Common myeloid progenitor, CD34-positive (primary cell): Measurements from ENCODE around the gene TAL1.

Experiments used
- CTCF ChIA-PET: fragments of 350-600 bp; sonication (Branson Sonifier 250); formaldehyde crosslinking; loops from one replicate; lab custom pipeline; 2021; ENCODE audit warnings: antibody characterized with exemption; lab: Charles Lee
- POLR2A ChIA-PET: fragments of 350-600 bp; sonication (Branson Sonifier 250); formaldehyde crosslinking; loops from one replicate; lab custom pipeline; 2021; ENCODE audit warnings: antibody characterized with exemption; lab: Charles Lee
- DNase-seq, 3 donors: peaks; one replicate each; pipeline versions ENCODE4 v3.0.0 to v3.0.0-alpha.2; 2013
- H3K27ac ChIP-seq, 2 experiments: 1 replicate in 1 of 2; 2 replicates in 1 of 2; pipeline ENCODE4 v1.7.0; 2013; ENCODE audit warnings: inconsistent platforms in 2 of 2, low read length in 2 of 2, mild to moderate bottlenecking in 2 of 2, low read depth in 1 of 2, moderate library complexity in 1 of 2; ENCODE audit not compliant: severe bottlenecking in 2 of 2, insufficient read depth in 1 of 2, poor library complexity in 1 of 2
- H3K27me3 ChIP-seq, 5 experiments: replicated peaks in 2 of 5; 1 replicate in 3 of 5; 2 replicates in 2 of 5; pipeline versions ENCODE4 v1.6.1 to v1.7.0; 2013; ENCODE audit warnings: low read length in 4 of 5, mild to moderate bottlenecking in 2 of 5, moderate library complexity in 2 of 5, inconsistent platforms in 1 of 5; ENCODE audit not compliant: insufficient read depth in 5 of 5, control insufficient read depth in 4 of 5
- H3K36me3 ChIP-seq, 4 experiments: 1 replicate in 2 of 4; 2 replicates in 2 of 4; pipeline versions ENCODE4 v1.6.1 to v1.7.0; 2013; ENCODE audit warnings: low read length in 3 of 4, control low read depth in 1 of 4, mild to moderate bottlenecking in 1 of 4; ENCODE audit not compliant: control insufficient read depth in 4 of 4, insufficient read depth in 4 of 4
- H3K4me1 ChIP-seq, 4 experiments: 1 replicate in 3 of 4; 2 replicates in 1 of 4; pipeline versions ENCODE4 v1.6.1 to v1.7.1; 2013; ENCODE audit warnings: low read length in 3 of 4, mild to moderate bottlenecking in 3 of 4, control low read depth in 1 of 4, inconsistent platforms in 1 of 4, moderate library complexity in 1 of 4; ENCODE audit not compliant: control insufficient read depth in 4 of 4, insufficient read depth in 4 of 4; ENCODE audit errors: control extremely low read depth in 1 of 4
- H3K4me3 ChIP-seq, 7 experiments: 1 replicate in 4 of 7; 2 replicates in 3 of 7; pipeline versions ENCODE4 v1.5.1 to v1.7.0; 2013; ENCODE audit warnings: mild to moderate bottlenecking in 7 of 7, low read length in 6 of 7, moderate library complexity in 6 of 7, inconsistent platforms in 2 of 7, low read depth in 2 of 7, control low read depth in 1 of 7; ENCODE audit not compliant: insufficient read depth in 4 of 7, control insufficient read depth in 1 of 7; ENCODE audit errors: extremely low read depth in 1 of 7
- H3K9me3 ChIP-seq, 5 experiments: 1 replicate in 4 of 5; 2 replicates in 1 of 5; pipeline versions ENCODE4 v1.6.1 to v1.7.1; 2013; ENCODE audit warnings: low read length in 4 of 5, mild to moderate bottlenecking in 2 of 5, inconsistent platforms in 1 of 5, low read depth in 1 of 5, moderate library complexity in 1 of 5; ENCODE audit not compliant: control insufficient read depth in 4 of 5, insufficient read depth in 2 of 5; ENCODE audit errors: control extremely low read depth in 1 of 5
- WGBS: methylation state at CpG from one replicate; pipeline ENCODE4 v1.1.5; 2013; ENCODE audit not compliant: insufficient coverage; 5-methylcytosine and 5-hydroxymethylcytosine counted together

The TAL1 gene

DNA sequence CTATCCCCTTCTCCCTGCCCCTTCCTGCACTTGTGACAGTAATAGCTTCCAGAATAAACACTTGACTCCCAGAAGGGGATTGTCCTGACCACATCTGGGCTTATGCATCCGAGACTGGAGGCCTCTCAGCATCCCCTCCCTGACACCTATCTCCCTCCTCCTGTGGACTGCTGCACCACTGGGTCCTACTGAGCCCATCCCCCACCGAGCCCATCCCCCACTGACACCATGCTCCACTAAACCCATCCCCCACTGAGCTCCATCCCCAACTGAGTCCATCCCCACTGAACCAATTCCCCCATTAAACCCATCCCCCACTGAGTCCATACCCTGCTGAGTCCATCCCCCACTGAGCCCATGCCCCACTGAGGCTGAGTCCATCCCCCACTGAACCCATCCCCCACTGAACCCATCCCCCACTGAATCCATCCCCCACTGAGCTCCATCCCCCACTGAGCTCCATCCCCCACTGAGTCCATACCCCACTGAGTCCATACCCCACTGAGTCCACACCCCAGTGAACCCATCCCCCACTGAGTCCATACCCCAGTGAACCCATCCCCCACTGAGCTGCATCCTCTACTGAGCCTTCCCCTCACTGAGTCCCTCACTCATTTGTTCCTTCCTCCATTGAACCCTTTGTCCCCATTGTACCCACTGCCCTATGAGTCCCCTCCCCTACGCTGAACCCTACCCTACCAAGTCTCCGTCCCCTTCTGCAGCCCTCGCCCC lies 47.8 kb downstream of the TAL1 start:
- WGBS = 100% methylated on average over 5 of the region's 5 CpGs
- Histone ChIP-seq H3K4me1 (peaks cover 4 to 48% (median 41%) of the 10 kb centered on the region in 4 experiments), H3K27me3 (no peaks in the 10 kb centered on the region), H3K9me3 (no peaks in the 10 kb centered on the region), H3K4me3 (no peak overlapping the region), H3K36me3 (no peaks in the 10 kb centered on the region), H3K27ac (no peak overlapping the region)
- CTCF ChIA-PET = interaction anchor here (1.0 to 11.7 kb wide), 7 partner anchors 4 to 79 kb away, joined by 3 to 173 read pairs (median 19); partner anchors contain the start of gene PDZK1IP1
- DNase-seq = peak in 2 of 3 donors; percentile 42 to 58
- POLR2A ChIA-PET = interaction anchor here (0.9 kb wide), 1 partner anchor 11 kb away, joined by 3 read pairs; no protein-coding TSS in a partner anchor

- Histone ChIP-seq H3K36me3 (no peaks in the 10 kb centered on the region), H3K4me1 (peaks cover 4 to 53% (median 45%) of the 10 kb centered on the region in 4 experiments), H3K27ac (no peak overlapping the region), H3K4me3 (peak overlapping the region in 1 of 7 experiments; percentile 16), H3K27me3 (no peaks in the 10 kb centered on the region), H3K9me3 (no peaks in the 10 kb centered on the region)
- peak in 1 of 3 donors; percentile 51 for DNase-seq
- POLR2A ChIA-PET = interaction anchor here (0.9 kb wide), 1 partner anchor 12 kb away, joined by 3 read pairs; no protein-coding TSS in a partner anchor
- CTCF ChIA-PET = interaction anchor here (1.4 to 11.7 kb wide), 7 partner anchors 4 to 150 kb away, joined by 5 to 173 read pairs (median 19); partner anchors contain the start of genes CMPK1 and PDZK1IP1
- WGBS = 100% methylated on average over 4 of the region's 11 CpGs
Measured at GRCh38 chr1:47183308-47184089, 48.5 kb downstream of the TAL1 start.

DNA sequence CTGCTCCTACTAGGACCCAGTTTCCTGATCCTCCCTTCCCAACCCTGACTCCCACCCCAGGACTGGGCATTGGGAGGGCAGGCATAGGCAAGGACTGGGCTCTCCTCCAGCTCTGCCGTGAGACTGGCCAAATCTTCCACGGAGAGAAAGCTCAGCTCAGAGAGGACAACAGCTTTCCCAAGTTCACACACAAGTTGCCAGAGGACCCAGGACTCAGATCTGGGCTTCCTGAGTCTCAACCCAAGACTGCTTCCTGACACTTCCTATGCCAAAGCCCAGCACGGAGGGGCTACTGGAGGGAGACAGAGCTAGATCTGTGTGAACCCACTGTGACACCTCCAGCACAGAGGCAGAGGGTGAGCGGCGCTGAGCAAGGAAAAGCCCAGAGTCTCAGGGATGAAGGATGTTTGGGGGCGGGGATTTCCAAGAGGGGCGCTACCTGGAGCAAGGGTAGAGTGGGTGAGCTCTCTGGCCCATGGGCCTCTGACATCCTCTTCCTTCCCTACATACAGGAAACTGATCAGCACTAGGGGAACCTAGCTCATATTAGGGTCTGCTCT lies 49.3 kb downstream of the TAL1 start:
- DNase-seq = no peak
- Histone ChIP-seq H3K27ac (peak overlapping the region in 1 of 2 experiments; percentile 78), H3K4me1 (peaks cover 4 to 55% (median 45%) of the 10 kb centered on the region in 4 experiments), H3K36me3 (no peaks in the 10 kb centered on the region), H3K27me3 (no peaks in the 10 kb centered on the region), H3K4me3 (no peak overlapping the region), H3K9me3 (no peaks in the 10 kb centered on the region)
- 69% methylated on average over 7 of the region's 7 CpGs for WGBS
- POLR2A ChIA-PET = no interaction called here
- CTCF ChIA-PET = interaction anchor here (1.4 to 11.1 kb wide), 5 partner anchors 7 to 151 kb away, joined by 5 to 173 read pairs (median 19); partner anchors contain the start of genes CMPK1 and PDZK1IP1

GRCh38 chr1:47181955-47182675 lies 49.9 kb downstream of the TAL1 start:
- H3K27ac ChIP-seq = peak overlapping the region; percentile 6 to 78
- ChIA-PET CTCF (interaction anchor here (1.4 to 11.1 kb wide), 6 partner anchors 8 to 207 kb away, joined by 3 to 173 read pairs (median 12); partner anchors contain the start of genes CMPK1 and PDZK1IP1), POLR2A (interaction anchor here (1.1 kb wide), 1 partner anchor 43 kb away, joined by 3 read pairs; no protein-coding TSS in a partner anchor)
- H3K4me3 ChIP-seq = no peak overlapping the region
- DNase-seq = peak; percentile 20 to 64 (median 46)
- H3K4me1 ChIP-seq = peaks cover 4 to 55% (median 45%) of the 10 kb centered on the region in 4 experiments
- H3K27me3 ChIP-seq = no peaks in the 10 kb centered on the region
- H3K9me3 ChIP-seq = no peaks in the 10 kb centered on the region
- WGBS = 79% methylated on average over 7 of the region's 7 CpGs
- no peaks in the 10 kb centered on the region for H3K36me3 ChIP-seq

DNA sequence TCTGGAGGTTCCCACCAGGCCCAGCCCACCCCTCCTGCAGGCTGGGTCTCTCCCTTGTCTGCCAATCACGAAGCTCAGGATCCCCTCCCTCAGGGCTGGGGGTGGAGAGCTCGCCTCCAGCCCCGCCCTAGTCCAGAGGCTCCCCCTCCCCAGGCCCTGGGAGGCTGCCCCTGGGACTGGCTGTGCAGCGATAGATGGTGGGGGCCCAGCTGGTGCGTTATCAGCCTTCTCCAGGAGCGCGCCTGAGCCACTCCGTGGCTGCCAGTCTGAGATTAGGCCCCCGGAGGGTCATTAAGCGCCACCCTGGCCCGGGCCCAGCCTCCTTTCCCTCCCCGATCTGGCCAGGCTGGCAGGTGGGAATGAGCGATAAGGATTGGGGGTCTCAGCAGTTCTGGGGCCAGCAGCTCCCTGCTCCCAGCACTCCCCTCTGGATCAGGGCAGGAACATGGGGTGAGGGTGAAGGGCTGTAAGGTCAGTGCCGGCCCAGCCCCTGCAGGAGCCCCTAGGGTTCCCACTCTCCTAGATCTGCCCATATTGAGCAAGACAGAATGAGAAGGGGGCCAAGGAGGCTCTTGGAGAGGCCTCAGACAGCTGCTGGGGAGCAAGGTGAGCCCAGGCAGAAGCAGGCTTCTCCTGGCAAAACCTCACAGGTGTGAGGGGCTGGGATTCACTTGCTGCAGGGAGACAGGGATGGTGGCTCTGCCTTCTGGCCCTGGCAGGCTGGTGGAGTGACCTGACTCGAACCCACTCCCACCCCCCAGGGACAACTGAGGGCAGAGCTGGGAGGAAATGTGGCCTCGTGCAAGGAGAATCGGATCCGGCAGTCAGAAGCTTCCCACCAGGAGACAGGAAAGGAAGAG lies 50.7 kb downstream of the TAL1 start:
- peak; percentile 91 to 97 (median 95) for DNase-seq
- CTCF ChIA-PET = interaction anchor here (0.6 to 11.1 kb wide), 8 partner anchors 8 to 208 kb away, joined by 3 to 173 read pairs (median 3); partner anchors contain the start of gene PDZK1IP1
- Histone ChIP-seq H3K9me3 (no peaks in the 10 kb centered on the region), H3K36me3 (no peaks in the 10 kb centered on the region), H3K4me1 (peaks cover 4 to 55% (median 45%) of the 10 kb centered on the region in 4 experiments), H3K4me3 (peak overlapping the region in 3 of 7 experiments; percentile 0 to 84 (median 29)), H3K27me3 (no peaks in the 10 kb centered on the region), H3K27ac (peak overlapping the region; percentile 6 to 78)
- POLR2A ChIA-PET = interaction anchor here (1.0 to 1.2 kb wide), 3 partner anchors 44 to 92 kb away, joined by 3 to 4 read pairs (median 3); no protein-coding TSS in a partner anchor
- 8% methylated on average over 2 of the region's 18 CpGs for WGBS
